ENCODE measurements around the gene EPOP.

GRCh38 chr17:38687286-38687685 lies 12.5 kb upstream of the EPOP start:
- TF ChIP-seq CTCF (conservative IDR thresholded peaks at IDR 0.05; ENCODE audit: low read depth, low read length) (no peak), EZH2 (IDR thresholded peaks at IDR 0.05; ENCODE audit: borderline replicate concordance, low read depth, low read length, poor library complexity, severe bottlenecking) (no peak)

Measured in A673 (cell line).